ENCODE results near the gene SNX17.

SNX17 gene

GRCh38 chr2:27400348-27401135 lies 30.1 kb downstream of the SNX17 start:
- DNase-seq: no peak
- peaks cover 77% of the 10 kb centered on the region for H3K79me2 ChIP-seq (ENCODE audit: control insufficient read depth, insufficient read depth, low read length)
- H2BK120ac ChIP-seq (ENCODE audit: low read depth, low read length): no peak overlapping the region
- no peak overlapping the region for H4K5ac ChIP-seq (ENCODE audit: low read length)
- H3K4me1 ChIP-seq (ENCODE audit: control insufficient read depth, low read depth, low read length): no peaks in the 10 kb centered on the region
- no peak overlapping the region for H2BK15ac ChIP-seq (replicated peaks; ENCODE audit: low read depth)
- no peak overlapping the region for H2AK5ac ChIP-seq (ENCODE audit: low read length)
- peaks cover 2% of the 10 kb centered on the region for H3K36me3 ChIP-seq (ENCODE audit: control insufficient read depth, insufficient read depth, low read length)
- H3K4me2 ChIP-seq (ENCODE audit: low read length): no peak overlapping the region
- H3K56ac ChIP-seq (ENCODE audit: low read length): no peak overlapping the region
- H3K27ac ChIP-seq (ENCODE audit: low read depth, low read length): no peak overlapping the region
- H4K8ac ChIP-seq (ENCODE audit: low read depth, low read length): no peak overlapping the region
- no peak overlapping the region for H3K4ac ChIP-seq (ENCODE audit: low read depth, low read length)
- H3K18ac ChIP-seq (ENCODE audit: low read length): no peak overlapping the region
- no CpG with 5 or more reads among the region's 2 CpGs for WGBS (ENCODE audit: extremely low coverage, insufficient coverage, low lambda C conversion rate)
- H2BK5ac ChIP-seq (ENCODE audit: low read length): no peak overlapping the region
- H3K9ac ChIP-seq (ENCODE audit: low read length): no peak overlapping the region
- no peak overlapping the region for H3K23ac ChIP-seq (ENCODE audit: low read length)
- no peak overlapping the region for H3K4me3 ChIP-seq (ENCODE audit: low read length)
- H3K79me1 ChIP-seq (ENCODE audit: low read length): peaks cover 3% of the 10 kb centered on the region
- no peaks in the 10 kb centered on the region for H3K27me3 ChIP-seq (ENCODE audit: insufficient read depth, low read length, poor library complexity)

- Histone ChIP-seq H3K79me2 (ENCODE audit: control insufficient read depth, insufficient read depth, low read length) (peaks cover 51% of the 10 kb centered on the region), H3K56ac (ENCODE audit: low read length) (peak overlapping the region; percentile 17), H3K18ac (ENCODE audit: low read length) (no peak overlapping the region), H2BK5ac (ENCODE audit: low read length) (no peak overlapping the region), H4K8ac (ENCODE audit: low read depth, low read length) (no peak overlapping the region), H2BK15ac (replicated peaks; ENCODE audit: low read depth) (no peak overlapping the region), H3K4me1 (ENCODE audit: control insufficient read depth, low read depth, low read length) (no peaks in the 10 kb centered on the region), H3K9ac (ENCODE audit: low read length) (peak overlapping the region; percentile 50), H3K27me3 (ENCODE audit: insufficient read depth, low read length, poor library complexity) (no peaks in the 10 kb centered on the region), H3K27ac (ENCODE audit: low read depth, low read length) (no peak overlapping the region), H3K4ac (ENCODE audit: low read depth, low read length) (no peak overlapping the region), H2BK120ac (ENCODE audit: low read depth, low read length) (no peak overlapping the region), H3K79me1 (ENCODE audit: low read length) (no peaks in the 10 kb centered on the region), H3K36me3 (ENCODE audit: control insufficient read depth, insufficient read depth, low read length) (no peaks in the 10 kb centered on the region), H3K23ac (ENCODE audit: low read length) (no peak overlapping the region), H3K4me2 (ENCODE audit: low read length) (peak overlapping the region; percentile 11), H3K4me3 (ENCODE audit: low read length) (peak overlapping the region; percentile 1), H2AK5ac (ENCODE audit: low read length) (no peak overlapping the region), H4K5ac (ENCODE audit: low read length) (no peak overlapping the region)
- WGBS (ENCODE audit: extremely low coverage, insufficient coverage, low lambda C conversion rate): 100% methylated on average over 1 of the region's 16 CpGs
- DNase-seq: peak; percentile 90
Measured at GRCh38 chr2:27407798-27408491, 37.5 kb downstream of the SNX17 start.

GRCh38 chr2:27408601-27409320 lies 38.3 kb downstream of the SNX17 start:
- Histone ChIP-seq H4K8ac (ENCODE audit: low read depth, low read length) (peak overlapping the region; percentile 60), H3K56ac (ENCODE audit: low read length) (peak overlapping the region; percentile 94), H2BK120ac (ENCODE audit: low read depth, low read length) (no peak overlapping the region), H3K4me1 (ENCODE audit: control insufficient read depth, low read depth, low read length) (no peaks in the 10 kb centered on the region), H3K4me2 (ENCODE audit: low read length) (peak overlapping the region; percentile 68), H4K5ac (ENCODE audit: low read length) (no peak overlapping the region), H3K36me3 (ENCODE audit: control insufficient read depth, insufficient read depth, low read length) (no peaks in the 10 kb centered on the region), H2BK5ac (ENCODE audit: low read length) (no peak overlapping the region), H3K9ac (ENCODE audit: low read length) (peak overlapping the region; percentile 92), H3K79me2 (ENCODE audit: control insufficient read depth, insufficient read depth, low read length) (peaks cover 44% of the 10 kb centered on the region), H3K4me3 (ENCODE audit: low read length) (peak overlapping the region; percentile 83), H3K23ac (ENCODE audit: low read length) (peak overlapping the region; percentile 72), H3K18ac (ENCODE audit: low read length) (peak overlapping the region; percentile 43), H3K4ac (ENCODE audit: low read depth, low read length) (no peak overlapping the region), H2BK15ac (replicated peaks; ENCODE audit: low read depth) (no peak overlapping the region), H2AK5ac (ENCODE audit: low read length) (peak overlapping the region; percentile 50), H3K79me1 (ENCODE audit: low read length) (no peaks in the 10 kb centered on the region), H3K27me3 (ENCODE audit: insufficient read depth, low read length, poor library complexity) (no peaks in the 10 kb centered on the region), H3K27ac (ENCODE audit: low read depth, low read length) (peak overlapping the region; percentile 75)
- peak; percentile 25 for DNase-seq
- no CpG with 5 or more reads among the region's 33 CpGs for WGBS (ENCODE audit: extremely low coverage, insufficient coverage, low lambda C conversion rate)

GRCh38 chr2:27409321-27410073 lies 39.1 kb downstream of the SNX17 start, which contains the start of gene PPM1G:
Gene PPM1G (minus strand): TSS chr2:27409591. CDS start chr2:27409422, 169 bp downstream.
- H2BK120ac ChIP-seq (ENCODE audit: low read depth, low read length): no peak within 1 kb of the TSS
- peak within 1 kb of the TSS; percentile 92 for H3K4me2 ChIP-seq (ENCODE audit: low read length)
- peak within 1 kb of the TSS; percentile 60 for H4K8ac ChIP-seq (ENCODE audit: low read depth, low read length)
- H3K4me3 ChIP-seq (ENCODE audit: low read length): peak within 1 kb of the TSS; percentile 83
- H3K27ac ChIP-seq (ENCODE audit: low read depth, low read length): peak within 1 kb of the TSS; percentile 78
- H3K56ac ChIP-seq (ENCODE audit: low read length): peak within 1 kb of the TSS; percentile 94
- H3K9ac ChIP-seq (ENCODE audit: low read length): peak within 1 kb of the TSS; percentile 92
- no peak within 1 kb of the TSS for H4K5ac ChIP-seq (ENCODE audit: low read length)
- H2AK5ac ChIP-seq (ENCODE audit: low read length): peak within 1 kb of the TSS; percentile 50
- no peaks in the 10 kb centered on the region for H3K27me3 ChIP-seq (ENCODE audit: insufficient read depth, low read length, poor library complexity)
- peak; percentile 96 for DNase-seq
- peak within 1 kb of the TSS; percentile 72 for H3K23ac ChIP-seq (ENCODE audit: low read length)
- H2BK5ac ChIP-seq (ENCODE audit: low read length): no peak within 1 kb of the TSS
- H2BK15ac ChIP-seq (replicated peaks; ENCODE audit: low read depth): no peak within 1 kb of the TSS
- no peaks in the 10 kb centered on the region for H3K79me1 ChIP-seq (ENCODE audit: low read length)
- peaks cover 38% of the 10 kb centered on the region for H3K79me2 ChIP-seq (ENCODE audit: control insufficient read depth, insufficient read depth, low read length)
- no peaks in the 10 kb centered on the region for H3K36me3 ChIP-seq (ENCODE audit: control insufficient read depth, insufficient read depth, low read length)
- H3K4ac ChIP-seq (ENCODE audit: low read depth, low read length): no peak within 1 kb of the TSS
- peak within 1 kb of the TSS; percentile 43 for H3K18ac ChIP-seq (ENCODE audit: low read length)
- WGBS (ENCODE audit: extremely low coverage, insufficient coverage, low lambda C conversion rate): no CpG with 5 or more reads among the region's 82 CpGs
- H3K4me1 ChIP-seq (ENCODE audit: control insufficient read depth, low read depth, low read length): no peaks in the 10 kb centered on the region

- H3K79me2 ChIP-seq (ENCODE audit: control insufficient read depth, insufficient read depth, low read length): peaks cover 14% of the 10 kb centered on the region
- H3K9ac ChIP-seq (ENCODE audit: low read length): no peak overlapping the region
Measured at GRCh38 chr2:27412419-27413152, 42.2 kb downstream of the SNX17 start.

More at GRCh38 chr2:27412419-27413152, 42.2 kb downstream of the SNX17 start:
- Histone ChIP-seq H2BK5ac (ENCODE audit: low read length) (no peak overlapping the region), H3K18ac (ENCODE audit: low read length) (no peak overlapping the region), H3K4me2 (ENCODE audit: low read length) (no peak overlapping the region), H3K4me3 (ENCODE audit: low read length) (no peak overlapping the region), H3K27ac (ENCODE audit: low read depth, low read length) (no peak overlapping the region), H2BK120ac (ENCODE audit: low read depth, low read length) (no peak overlapping the region), H3K4me1 (ENCODE audit: control insufficient read depth, low read depth, low read length) (no peaks in the 10 kb centered on the region), H3K36me3 (ENCODE audit: control insufficient read depth, insufficient read depth, low read length) (no peaks in the 10 kb centered on the region), H3K27me3 (ENCODE audit: insufficient read depth, low read length, poor library complexity) (no peaks in the 10 kb centered on the region), H3K56ac (ENCODE audit: low read length) (no peak overlapping the region), H3K23ac (ENCODE audit: low read length) (no peak overlapping the region), H4K8ac (ENCODE audit: low read depth, low read length) (no peak overlapping the region), H2AK5ac (ENCODE audit: low read length) (no peak overlapping the region), H4K5ac (ENCODE audit: low read length) (no peak overlapping the region), H2BK15ac (replicated peaks; ENCODE audit: low read depth) (no peak overlapping the region), H3K79me1 (ENCODE audit: low read length) (no peaks in the 10 kb centered on the region), H3K4ac (ENCODE audit: low read depth, low read length) (no peak overlapping the region)
- DNase-seq: no peak
- WGBS (ENCODE audit: extremely low coverage, insufficient coverage, low lambda C conversion rate): no CpG with 5 or more reads among the region's 9 CpGs
